Stimulated activated CD4-positive, alpha-beta T cell treated with anti-CD3 and anti-CD28 coated beads, Interleukin-1b, Interleukin-23, amount 100 ng/mL, for 1 hour (primary cell): ENCODE data around the gene DLG2.

ENCODE experiments used
- DNase-seq, 2 donors: peaks; one replicate each; pipeline ENCODE4 v3.0.0-alpha.2; 2020; ENCODE audit warnings: low read depth in 2 of 2

Gene DLG2

DNA sequence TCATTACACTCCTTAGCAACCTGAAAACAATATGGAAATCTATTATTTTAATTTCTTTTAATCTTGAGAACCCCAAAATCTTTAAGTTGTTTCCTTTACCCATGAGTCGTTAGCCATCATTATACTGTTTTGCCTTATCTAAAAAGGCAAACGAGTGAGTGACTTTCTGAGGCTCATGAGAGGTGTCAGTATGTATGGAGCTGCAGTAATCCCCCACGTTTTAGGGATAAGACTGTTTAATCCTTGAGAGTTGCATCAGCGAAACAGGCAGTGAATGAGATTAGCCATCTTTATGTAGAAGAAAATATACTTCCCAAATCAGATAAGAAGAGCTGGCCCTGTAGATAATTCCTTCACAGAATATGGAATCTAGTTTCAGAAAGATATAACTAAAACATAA is 1147.0 kb downstream of the DLG2 start:
- no peak for DNase-seq

DNA sequence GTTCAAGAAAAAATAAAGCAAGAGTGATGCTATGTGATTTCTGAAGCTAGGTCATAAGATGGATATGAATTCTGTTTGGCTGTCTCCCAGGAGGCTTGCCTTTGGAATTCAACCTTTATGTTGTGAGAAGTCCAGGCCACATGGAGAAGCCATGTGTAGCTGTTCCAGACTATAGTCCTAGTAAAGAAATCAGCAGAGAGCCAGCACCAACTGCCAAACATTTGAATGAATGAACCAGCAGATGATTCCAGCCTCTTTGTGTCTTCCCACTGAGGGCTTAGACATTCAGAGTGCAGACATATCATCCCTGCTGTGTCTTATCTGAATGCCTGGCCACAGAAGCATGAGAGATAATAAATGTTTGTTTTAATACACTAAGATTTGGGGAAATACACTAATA is 1150.6 kb downstream of the DLG2 start:
- no peak for DNase-seq

DNA sequence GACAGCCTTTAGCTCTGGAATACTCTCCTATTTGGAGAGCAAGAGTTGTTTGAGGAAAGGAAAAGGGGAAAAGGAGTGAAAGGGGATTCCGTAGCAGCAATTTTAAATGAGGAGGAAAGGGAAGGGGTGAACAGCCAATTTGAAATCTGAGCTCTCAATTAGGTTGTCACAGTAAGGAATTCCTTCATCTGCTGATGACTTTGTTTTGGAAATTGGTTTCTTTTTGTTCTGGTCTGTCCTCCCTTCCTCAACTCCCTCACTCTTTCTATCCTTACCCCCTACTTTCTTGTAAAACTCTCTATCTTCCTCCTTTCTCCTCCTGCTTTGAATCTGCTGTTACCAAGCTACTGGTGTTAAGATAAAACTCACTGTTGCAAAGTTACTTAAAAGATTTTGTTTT is 1155.6 kb downstream of the DLG2 start:
- DNase-seq: no peak

DNA sequence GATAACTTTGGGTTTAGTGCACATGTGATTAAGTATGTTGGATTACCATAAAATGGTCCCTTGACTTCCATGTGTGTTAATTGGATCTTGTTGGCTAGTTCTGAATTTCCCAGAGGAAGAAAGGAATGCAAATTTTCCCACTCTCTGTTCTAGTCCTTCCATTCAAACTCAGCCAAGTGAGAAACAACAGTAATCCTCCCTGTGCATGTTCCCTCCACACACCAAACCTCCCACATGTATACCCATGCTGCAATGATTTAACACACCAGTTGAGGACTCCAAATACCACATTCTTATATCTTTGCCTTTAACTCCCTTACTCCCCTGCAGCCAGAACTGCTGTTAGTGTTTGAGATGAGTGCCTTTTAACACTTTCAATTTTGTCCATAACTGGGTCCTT is 1158.9 kb downstream of the DLG2 start:
- no peak for DNase-seq

DNA sequence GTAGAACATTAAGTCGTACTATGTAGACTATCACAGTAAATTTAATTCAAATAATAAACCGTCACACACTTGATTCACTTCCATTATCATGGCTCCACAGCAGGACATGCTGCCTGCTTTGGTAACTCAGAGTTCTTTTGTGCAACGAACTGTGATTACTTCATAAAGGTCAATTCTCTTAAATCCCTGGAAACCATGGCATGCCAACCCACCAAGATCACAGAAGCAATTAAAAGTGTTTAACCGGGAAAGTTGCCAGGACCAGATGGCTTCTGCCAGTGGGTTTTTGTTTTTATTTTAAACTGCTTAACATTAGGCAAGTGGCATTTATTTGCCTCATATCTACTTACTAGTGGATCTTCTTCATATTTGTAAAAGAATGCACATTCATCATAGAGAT is 1162.1 kb downstream of the DLG2 start:
- no peak for DNase-seq

DNA sequence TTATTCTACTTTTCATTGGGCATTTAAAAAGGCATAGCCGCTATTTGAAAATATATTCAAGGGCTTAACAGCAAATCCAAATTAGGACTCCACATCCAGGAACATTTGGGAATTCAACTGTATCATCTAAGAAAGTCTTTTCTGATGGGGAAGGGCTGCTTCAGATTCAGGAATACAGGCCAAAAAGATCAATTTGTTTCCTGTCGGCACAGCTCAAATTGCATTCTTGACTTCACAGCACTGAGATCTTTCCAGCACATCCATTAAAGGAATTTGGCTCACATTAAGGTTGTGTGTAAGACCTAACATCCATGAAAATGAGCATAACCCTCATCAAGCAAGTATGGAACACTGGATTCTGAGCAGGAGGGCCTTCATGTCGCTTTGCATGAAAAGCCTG is 1171.5 kb downstream of the DLG2 start:
- DNase-seq: no peak

DNA sequence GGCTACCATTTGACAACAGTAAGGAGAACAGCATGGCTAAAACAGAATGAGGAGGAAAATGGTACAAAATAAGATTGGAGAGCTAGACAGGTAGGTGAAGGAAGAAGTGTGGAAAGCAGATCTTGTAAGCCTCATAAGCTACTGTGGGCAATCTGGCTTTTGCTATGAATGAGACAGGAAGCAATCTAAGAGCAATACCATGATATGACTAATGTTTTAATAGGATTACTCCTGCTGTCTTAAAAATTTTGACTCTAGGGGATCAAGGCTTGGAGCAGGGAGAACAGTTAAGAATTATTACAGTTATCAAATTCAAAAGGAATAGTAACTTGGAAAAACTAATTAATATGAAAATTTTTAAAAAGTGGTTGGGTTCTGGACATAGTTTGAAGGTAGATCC is 1174.9 kb downstream of the DLG2 start:
- no peak for DNase-seq

DNA sequence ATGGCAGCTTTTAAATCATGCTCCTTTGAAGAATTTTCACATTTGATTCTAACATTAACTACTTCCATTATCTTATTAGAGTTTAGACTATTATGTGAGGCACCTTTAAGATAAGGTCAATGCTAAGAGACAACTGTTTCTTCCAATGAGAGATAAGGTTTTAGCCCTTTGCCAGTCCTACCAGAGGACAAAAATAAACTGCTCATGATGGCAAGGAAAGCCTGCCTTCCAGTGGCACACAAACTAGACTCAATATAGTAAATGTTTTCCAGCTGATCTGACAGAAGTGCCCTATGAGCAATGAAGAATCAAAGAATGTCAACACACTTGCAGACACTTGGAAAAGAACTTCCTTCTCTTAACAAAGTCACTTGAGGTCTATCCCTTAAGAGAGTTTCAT is 1188.6 kb downstream of the DLG2 start:
- no peak for DNase-seq

DNA sequence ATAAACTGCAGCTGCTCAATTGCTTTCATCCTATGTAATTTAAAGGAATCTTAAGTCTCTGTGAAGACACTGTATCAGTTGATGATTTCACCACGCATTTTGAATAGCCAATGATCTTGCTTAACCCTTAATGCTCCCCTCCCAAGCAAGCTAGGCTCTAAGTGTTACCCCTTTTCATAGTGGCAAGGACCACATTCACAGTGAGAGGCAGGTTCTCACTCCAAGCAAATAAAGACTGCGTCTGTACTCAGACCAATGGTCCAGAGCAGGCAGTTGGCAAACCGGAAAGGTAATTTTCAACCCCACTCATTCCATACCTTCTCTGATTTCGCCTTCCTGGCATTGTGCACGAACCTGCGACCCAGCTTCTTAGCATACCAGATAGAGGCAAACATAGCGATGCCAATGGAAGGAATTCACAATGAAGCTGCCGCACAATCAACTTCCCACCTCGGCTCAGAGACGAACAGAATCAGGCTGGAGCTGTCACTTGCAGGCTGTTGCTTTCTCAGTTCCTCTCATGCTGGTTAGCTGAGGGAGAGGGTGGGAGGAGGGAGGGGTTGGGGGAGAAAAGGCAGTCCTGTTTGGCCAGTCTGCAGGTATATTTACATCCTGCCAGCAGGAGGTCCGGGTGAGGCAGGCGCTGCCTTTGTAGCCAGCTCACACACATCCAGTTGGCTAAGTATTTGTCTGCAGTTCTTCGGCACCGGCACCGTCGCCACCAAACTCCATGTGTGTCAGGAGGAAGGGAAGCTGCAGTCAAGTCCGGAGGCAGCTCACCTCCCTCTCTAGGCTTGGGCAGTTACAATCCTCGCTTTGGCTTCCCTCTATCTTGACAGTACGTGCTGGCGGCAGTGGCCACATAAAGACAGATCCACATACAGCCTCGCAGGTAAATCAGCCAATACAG is 1189.8 kb downstream of the DLG2 start:
- no peak for DNase-seq

DNA sequence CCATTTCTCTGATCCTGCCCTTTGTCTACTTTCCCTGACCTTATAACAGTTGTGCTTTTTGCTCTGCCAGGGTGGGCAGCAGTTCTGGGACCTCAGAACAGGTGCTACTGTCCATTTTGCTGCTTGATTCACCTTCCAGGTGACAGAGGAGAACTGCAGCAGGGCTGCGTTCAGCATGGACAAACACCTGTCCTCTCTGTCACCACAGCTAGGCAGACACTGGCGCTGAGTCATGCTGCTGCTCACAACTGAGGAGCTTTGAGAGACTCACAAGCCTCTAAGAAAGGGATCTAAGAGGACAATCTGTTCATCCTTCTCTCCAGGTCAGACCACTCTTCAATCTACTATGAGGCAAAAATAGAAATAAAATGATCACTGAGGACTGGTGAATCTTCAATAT is 1196.5 kb downstream of the DLG2 start:
- no peak for DNase-seq

DNA sequence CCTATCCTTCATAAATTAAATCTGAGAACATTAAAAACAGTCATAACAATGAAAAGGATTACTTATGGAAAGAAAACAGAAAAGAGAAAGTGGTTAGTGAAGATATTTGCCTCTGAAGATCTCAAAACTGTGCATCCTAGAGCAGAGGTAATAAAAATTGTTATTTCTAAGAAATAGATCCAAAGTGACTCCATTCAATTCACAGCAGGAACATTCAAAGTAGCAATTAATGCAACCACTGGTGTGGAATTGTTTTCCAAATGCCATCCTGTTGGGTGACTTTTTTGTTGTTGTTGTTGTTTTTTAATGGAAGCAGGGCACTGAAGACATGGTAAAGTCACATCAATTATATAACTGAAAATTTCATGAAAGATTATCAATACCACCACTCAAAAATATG is 1201.5 kb downstream of the DLG2 start:
- DNase-seq: no peak

DNA sequence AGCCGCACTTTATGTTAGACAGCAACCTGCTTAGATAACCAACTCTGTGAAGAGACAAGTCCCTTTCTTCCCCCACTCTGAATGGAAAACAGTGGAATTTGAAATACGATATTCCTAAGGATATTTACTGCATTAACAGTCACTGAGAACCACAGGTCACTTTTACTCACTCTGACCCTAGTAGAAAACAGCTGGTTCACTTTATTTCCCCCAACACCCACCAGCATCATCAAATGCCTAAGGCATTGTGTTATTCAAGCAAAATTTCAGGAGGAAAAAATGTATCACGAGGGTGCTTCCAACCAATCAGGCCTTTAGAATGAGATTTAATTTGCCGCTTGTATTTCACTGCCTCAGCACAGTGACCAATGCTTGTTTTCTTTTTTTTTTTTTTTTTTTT is 1206.9 kb downstream of the DLG2 start:
- no peak for DNase-seq

DNA sequence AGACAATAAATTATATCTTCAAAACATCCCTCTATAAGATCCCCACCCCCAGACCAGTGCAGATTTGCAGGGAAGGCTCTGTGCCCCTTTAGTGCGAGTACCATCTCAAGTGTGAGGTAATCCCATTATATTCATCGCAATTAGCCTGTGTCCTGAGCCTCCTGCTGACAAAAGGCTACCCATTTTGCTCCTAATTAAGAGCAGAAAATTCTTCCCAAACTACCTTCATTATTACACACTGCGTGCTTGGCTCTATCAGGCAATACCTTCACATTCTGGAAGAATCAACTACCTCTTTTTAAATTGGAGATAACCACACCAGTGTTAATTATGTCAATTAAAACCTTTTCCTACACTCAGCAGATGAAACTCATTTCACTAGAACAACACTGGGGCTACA is 1207.5 kb downstream of the DLG2 start:
- no peak for DNase-seq

DNA sequence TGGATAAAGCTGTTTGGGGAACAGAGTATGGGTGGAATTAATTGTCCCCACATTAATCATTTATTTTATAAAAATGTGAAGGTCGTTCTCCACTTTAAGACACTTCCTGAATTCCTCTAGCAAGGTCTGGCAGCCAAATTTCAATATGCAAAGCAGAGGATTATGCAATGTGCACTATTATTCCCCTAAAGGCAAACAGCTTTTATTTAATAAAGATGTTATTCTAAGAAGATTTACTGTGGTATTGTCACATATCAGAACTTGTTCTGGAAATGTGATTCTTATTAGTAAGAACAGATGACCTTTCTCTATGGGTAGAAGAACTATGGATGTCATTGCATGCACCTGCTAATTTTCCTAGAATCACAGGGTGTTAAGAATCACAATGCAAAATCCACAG is 1212.2 kb downstream of the DLG2 start:
- no peak for DNase-seq

DNA sequence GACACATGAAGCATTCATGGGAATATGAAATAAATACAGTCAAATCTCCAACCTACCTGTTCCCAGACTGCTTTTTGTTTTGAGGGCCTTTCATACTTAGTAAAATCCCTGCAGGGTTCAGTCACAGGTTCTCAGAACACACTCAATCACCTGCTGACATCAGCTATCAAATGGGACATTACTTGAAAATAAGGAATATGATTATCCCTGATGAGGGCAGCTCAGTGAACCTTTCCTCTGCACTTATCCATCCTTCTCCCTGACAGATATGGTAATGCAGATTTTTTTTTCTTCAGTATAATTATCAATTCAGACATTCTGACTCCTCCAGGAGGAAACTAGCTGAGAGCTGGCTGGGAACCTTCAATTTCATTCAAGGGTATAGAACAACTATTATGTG is 1213.6 kb downstream of the DLG2 start:
- DNase-seq: no peak

DNA sequence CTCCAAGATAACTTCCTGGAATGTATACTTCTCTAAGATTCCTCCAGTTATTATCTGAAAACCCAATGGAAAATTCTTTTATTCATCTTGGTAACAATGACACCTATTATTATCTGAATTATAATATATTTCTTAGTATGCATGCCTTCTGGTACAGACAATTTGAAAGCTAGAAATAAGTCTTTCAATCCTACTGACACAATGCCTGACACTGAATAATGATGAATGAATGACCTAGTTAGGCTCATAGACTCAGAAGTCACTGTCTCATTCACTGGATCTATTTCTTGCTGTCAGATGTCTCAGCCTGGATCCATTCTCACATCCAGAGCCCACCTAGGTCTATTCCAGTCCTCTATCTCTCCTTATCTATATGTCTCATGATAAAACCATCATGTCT is 1214.3 kb downstream of the DLG2 start:
- DNase-seq: no peak

DNA sequence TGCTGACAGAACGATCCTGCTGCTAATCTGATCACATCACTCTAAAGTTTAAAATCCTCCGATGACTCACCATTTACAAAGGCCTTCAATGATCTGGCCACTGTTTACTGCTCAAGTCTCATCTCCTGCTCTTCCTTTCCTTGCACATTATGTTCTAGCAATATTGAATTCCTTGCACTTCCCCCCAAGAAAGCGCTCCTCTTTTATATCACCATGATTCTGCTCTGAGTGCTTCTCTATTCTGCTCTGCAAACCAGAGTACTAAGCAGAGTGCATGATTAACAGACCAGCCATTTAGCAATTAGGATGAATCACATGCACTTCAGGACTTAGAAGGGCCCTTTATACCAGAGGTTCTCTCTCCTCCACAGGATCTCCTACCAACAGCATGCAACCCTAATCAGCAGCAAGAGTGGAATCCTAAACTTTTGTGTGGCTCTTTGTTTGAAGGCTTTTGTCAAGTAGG is 1218.2 kb downstream of the DLG2 start:
- no peak for DNase-seq

DNA sequence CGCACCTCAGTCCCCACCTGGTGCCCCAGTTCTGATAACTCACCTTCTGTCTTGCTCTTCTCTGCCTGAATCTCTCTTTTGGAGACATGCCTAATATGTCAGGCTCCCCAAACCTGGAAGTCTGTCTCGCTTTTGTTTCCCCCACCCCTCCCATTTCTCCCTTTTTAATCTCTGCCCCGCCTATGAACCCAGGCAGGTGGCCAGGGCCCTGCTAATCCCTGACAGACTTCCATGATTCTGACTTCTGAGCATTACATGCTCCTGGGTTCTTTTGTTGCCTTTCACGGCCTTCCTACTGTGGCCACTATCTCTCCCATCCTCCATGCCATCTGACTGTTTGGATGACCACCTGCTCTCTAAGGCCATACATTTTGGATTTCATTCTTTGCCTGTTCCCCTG is 1220.1 kb downstream of the DLG2 start:
- DNase-seq: no peak

DNA sequence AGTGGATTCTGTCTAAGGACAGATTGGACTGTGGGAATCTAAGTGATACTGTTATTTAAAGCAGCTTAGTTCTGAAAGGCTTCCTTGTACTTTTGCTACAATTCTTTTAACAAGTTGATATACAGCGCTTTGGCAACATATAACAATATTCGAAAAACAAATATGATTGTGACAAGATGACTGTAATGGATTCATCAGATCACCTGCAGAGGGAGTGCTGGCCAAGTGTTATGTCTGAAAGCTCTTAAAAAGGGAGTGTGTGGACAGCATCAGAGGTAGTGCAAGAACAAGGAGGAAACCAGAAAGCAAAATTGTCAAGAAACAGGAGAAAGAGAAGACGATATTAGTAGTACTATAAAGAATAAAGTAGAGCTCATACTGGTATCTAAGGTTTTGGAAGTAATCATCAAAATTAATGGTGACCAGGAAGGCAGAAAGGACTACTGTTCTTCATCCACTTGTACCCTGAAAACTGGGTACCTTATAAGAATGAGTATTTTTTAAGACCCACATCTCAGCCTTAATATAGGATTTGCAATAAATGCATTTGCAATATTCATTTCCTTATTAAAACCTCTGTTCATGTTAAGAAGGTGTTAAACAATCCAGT is 1229.0 kb downstream of the DLG2 start:
- DNase-seq: no peak

DNA sequence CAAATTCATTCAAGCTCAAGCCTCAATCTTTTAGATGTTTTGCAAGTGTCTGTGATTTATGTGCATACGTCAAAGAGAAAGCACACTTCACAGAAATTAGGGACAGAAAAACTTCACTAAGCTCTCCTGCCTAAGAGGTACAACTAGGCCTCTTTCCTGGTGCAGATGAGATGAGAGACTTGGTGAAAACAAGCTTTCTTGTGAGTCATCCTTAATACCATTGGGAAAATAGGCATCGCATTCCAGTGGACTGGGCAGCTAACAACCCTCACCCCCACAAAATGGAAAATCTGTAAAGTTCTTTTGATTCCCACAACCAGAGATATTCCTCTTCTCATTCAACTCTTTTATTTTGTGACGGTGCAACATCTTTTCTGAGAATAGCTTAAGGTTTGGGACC is 1230.6 kb downstream of the DLG2 start:
- DNase-seq: no peak

DNA sequence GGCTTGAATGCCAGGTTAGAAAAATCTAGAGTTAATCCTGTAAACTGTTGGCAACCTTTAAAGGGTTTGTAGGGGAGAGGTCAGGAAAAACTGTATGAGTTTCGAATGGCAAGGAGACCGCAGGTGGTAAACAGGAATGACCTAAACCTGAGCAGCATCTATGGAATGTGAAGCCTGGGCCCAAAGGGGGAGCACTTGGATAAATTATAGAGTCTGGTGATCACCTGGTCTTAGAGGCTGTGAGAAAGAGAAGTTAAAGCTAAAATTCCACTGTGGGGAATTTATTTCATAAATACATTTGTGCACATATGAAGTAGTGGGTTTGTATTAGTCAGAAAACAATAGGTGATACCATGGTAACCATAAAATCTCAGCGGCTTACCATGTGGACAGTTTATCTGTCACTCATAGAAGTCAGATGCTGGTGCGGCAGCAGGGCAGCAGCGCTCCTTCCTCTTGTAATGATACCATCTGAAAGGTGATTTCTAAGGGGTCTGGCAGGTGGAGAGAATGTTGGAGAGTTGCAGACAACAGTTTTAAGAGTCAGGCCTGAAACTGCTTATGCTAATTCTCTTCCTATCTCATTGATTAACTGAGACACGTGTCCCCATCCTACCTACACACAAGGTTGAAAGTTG is 1236.6 kb downstream of the DLG2 start:
- DNase-seq: no peak

DNA sequence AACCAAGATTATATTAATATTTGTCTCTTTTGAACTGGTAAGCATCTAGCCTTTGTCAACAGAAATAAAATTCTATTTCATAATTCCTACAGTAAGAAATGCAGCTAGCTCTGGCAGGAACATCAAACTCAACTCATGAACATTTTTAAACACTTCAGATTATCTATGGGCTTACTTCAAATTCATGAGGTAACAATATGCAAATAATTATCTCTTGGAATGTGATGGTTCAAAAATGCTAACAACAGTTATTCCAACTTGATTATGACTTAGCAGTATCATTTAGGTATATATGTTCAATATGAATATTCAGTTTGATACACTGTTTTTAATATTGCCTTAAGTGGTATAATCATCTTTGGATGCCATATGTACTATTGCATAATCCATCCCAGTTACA is 1237.4 kb downstream of the DLG2 start:
- no peak for DNase-seq

DNA sequence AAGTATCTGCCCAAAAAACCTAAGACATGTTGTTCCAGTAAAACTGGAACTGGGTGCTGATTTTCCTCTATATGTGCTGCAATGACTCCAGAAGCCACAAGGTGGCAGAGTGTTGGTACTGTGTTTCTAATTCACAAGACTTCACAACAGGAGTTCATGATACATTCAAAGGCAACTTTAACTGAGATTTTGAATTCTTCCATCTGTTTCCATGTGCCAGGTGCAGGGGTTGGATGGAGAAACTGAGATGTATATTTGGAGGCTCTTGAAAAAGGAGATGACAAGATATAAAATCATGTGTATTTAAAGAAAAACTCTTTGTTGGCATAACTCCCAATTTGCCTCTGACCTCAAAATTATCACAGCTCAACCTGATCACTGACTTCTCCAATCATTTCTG is 1242.4 kb downstream of the DLG2 start:
- no peak for DNase-seq
